Stimulated activated naive CD8-positive, alpha-beta T cell treated with anti-CD3 and anti-CD28 coated beads, Interleukin-15, amount 100 ng/mL, for 72 hours (primary cell): ENCODE results near the gene NBEA.
A peak's percentile ranks its signal among the peaks of the same experiment; 100 is the strongest.

Experiments
- ATAC-seq: fragments of 150-1000 bp; cut with Tn5 transposase; 2 replicates; pipeline ENCODE4 v1.10.0; 2021; ENCODE audit warnings: mild to moderate bottlenecking, moderate library complexity
- DNase-seq, 2 donors: peaks; one replicate each; pipeline ENCODE4 v3.0.0; 2021 to 2022
- H3K27ac Mint-ChIP-seq, 2 donors: one replicate each; pipeline ENCODE4 v1.8.0; 2022; ENCODE audit warnings: mild to moderate bottlenecking in 2 of 2, mixed read lengths in 2 of 2, moderate library complexity in 2 of 2
- H3K27me3 Mint-ChIP-seq: one replicate; pipeline ENCODE4 v1.8.0; 2022; ENCODE audit warnings: mixed read lengths
- H3K4me1 Mint-ChIP-seq: one replicate; pipeline ENCODE4 v1.8.0; 2022; ENCODE audit warnings: mild to moderate bottlenecking, mixed read lengths
- H3K4me3 Mint-ChIP-seq, 2 donors: one replicate each; pipeline ENCODE4 v1.8.0; 2022; ENCODE audit warnings: mild to moderate bottlenecking in 2 of 2, mixed read lengths in 2 of 2, moderate library complexity in 1 of 2
- H3K9me3 Mint-ChIP-seq, 2 donors: one replicate each; pipeline ENCODE4 v1.8.0; 2022; ENCODE audit warnings: mixed read lengths in 2 of 2

The NBEA gene

DNA sequence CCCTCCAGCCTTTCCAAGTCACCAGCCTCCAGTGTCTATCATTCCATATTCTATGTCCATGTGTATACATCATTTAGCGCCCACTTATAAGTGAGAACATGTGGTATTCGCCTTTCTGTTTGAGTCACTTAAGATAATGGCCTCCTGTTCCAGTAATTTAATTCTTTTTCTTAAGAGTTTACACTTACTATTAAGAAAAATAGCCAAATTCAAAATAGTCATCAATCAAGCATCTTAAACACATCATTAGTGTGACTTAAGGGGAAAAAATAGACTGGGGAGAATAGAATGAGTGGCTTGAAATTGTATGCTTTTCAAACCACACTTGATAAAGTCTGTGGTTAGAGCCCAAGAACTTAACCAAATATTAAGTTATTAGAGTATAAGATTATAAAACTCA is 286.5 kb downstream of the NBEA start:
- H3K27ac Mint-ChIP-seq: no peak overlapping the region
- no peak overlapping the region for H3K4me3 Mint-ChIP-seq
- no peaks in the 10 kb centered on the region for H3K27me3 Mint-ChIP-seq
- H3K9me3 Mint-ChIP-seq: no peaks in the 10 kb centered on the region
- ATAC-seq: no peak
- no peak for DNase-seq
- no peaks in the 10 kb centered on the region for H3K4me1 Mint-ChIP-seq

GRCh38 chr13:35231426-35231825 is 289.4 kb downstream of the NBEA start:
- H3K4me1 Mint-ChIP-seq: no peaks in the 10 kb centered on the region
- no peak overlapping the region for H3K27ac Mint-ChIP-seq
- no peak overlapping the region for H3K4me3 Mint-ChIP-seq
- H3K27me3 Mint-ChIP-seq: no peaks in the 10 kb centered on the region
- H3K9me3 Mint-ChIP-seq: no peaks in the 10 kb centered on the region
- ATAC-seq (no peak), DNase-seq (no peak)

DNA sequence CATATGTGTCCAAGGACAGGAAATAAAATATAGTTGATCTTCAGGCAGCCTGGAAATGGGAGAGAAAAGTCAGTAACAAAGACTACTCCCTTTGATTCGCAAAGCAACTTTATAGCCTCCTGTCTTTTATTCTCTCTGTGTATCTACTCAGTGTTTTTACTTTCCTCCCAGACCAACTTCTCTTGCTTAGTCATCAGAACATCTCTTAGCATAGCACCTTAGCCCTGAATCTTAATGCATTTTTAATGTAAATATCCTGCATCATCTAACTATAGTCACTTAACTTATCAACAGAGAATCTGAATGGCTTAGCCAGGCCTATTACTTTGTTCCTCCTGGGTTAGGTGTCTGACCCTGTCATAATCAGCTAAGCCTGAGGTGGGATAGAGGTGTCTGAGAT is 296.2 kb downstream of the NBEA start:
- ATAC-seq: no peak
- no peaks in the 10 kb centered on the region for H3K27me3 Mint-ChIP-seq
- no peaks in the 10 kb centered on the region for H3K4me1 Mint-ChIP-seq
- H3K9me3 Mint-ChIP-seq: peaks cover 5 to 7% of the 10 kb centered on the region in 2 donors
- DNase-seq: no peak
- no peak overlapping the region for H3K4me3 Mint-ChIP-seq
- no peak overlapping the region for H3K27ac Mint-ChIP-seq

DNA sequence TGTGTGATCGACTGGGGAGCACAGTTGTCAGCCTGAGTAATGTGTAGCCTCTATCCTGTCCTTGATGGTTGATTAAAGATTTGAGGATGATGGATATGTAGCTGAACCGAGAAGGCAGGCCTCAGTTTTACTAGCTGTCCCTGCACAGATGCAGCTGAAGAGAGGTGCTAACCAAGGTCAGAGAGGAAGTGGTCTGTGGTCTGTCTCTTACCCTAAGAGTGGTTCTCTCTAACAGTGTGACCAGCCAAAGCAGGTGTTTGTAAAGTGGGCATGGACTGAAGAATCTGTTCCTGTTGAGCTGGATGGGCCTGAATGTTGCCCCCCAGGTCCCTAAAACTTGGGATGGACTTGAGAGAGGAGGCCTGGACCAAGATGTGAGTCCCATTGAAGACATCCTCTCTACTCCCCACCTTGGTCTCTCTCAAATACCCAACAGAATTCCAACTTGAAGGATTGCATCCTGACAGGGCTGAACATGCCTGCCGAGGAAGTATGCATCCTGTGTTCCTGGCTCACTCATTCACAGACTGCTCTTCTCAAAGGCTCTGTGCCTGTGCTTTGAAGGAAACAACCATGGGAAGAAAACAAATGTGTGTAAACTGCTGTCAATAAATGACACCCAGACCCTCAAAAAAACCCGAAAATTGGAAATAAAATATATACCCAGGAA is 310.6 kb downstream of the NBEA start:
- Mint-ChIP-seq H3K4me3 (no peak overlapping the region), H3K27ac (peak overlapping the region in 1 of 2 donors; percentile 83), H3K9me3 (peaks cover 0 to under 1% of the 10 kb centered on the region in 2 donors), H3K4me1 (peaks cover 4% of the 10 kb centered on the region), H3K27me3 (no peaks in the 10 kb centered on the region)
- ATAC-seq: peak; percentile 72
- DNase-seq: no peak

DNA sequence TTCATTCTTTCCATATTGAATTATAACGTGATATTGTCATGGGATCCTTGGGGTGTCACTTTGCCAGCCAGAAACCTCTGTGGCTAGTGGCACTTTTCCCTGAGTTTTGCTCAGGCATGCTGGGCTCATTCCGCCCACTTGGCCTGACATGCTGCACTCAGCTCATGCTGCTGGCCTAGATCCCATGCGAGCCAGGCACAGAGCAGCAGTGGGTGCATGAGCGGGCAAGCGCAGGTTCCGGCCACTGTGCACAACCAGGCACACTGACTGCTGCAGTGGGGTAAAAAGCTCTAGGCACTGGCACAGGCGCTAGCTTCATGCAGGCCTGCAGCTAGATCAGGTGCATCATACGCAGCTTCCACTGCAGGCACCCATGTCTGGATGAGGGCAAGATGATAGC is 313.2 kb downstream of the NBEA start:
- ATAC-seq (no peak), DNase-seq (no peak)
- H3K27ac Mint-ChIP-seq: no peak overlapping the region
- no peaks in the 10 kb centered on the region for H3K9me3 Mint-ChIP-seq
- peaks cover 4% of the 10 kb centered on the region for H3K4me1 Mint-ChIP-seq
- no peaks in the 10 kb centered on the region for H3K27me3 Mint-ChIP-seq
- no peak overlapping the region for H3K4me3 Mint-ChIP-seq

GRCh38 chr13:35256459-35257148 is 314.5 kb downstream of the NBEA start:
- H3K4me3 Mint-ChIP-seq: no peak overlapping the region
- ATAC-seq (no peak), DNase-seq (no peak)
- peak overlapping the region in 1 of 2 donors; percentile 48 for H3K27ac Mint-ChIP-seq
- no peaks in the 10 kb centered on the region for H3K27me3 Mint-ChIP-seq
- H3K4me1 Mint-ChIP-seq: peaks cover 4% of the 10 kb centered on the region
- no peaks in the 10 kb centered on the region for H3K9me3 Mint-ChIP-seq

DNA sequence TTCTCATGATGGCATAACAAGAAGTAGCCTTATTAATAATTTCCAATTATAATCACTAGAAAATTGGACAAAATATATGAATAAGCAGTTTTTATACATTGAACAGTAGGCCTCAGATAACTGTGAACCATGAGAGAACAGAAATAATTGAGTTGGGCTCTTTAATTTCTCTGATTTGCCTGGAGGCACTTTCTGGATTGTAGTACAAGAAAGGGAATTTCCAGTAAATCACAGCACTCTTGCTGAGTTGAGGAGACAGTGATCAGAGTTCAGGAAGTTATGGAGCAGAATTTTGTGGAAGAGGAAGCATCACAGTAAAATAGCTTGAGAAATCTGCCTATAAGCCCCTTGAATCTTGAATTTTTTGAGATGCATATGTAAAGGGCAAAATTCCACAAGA is 318.2 kb downstream of the NBEA start:
- Mint-ChIP-seq H3K4me1 (no peaks in the 10 kb centered on the region), H3K9me3 (peaks cover 7 to 14% of the 10 kb centered on the region in 2 donors), H3K4me3 (no peak overlapping the region), H3K27ac (no peak overlapping the region), H3K27me3 (no peaks in the 10 kb centered on the region)
- DNase-seq: no peak
- no peak for ATAC-seq

DNA sequence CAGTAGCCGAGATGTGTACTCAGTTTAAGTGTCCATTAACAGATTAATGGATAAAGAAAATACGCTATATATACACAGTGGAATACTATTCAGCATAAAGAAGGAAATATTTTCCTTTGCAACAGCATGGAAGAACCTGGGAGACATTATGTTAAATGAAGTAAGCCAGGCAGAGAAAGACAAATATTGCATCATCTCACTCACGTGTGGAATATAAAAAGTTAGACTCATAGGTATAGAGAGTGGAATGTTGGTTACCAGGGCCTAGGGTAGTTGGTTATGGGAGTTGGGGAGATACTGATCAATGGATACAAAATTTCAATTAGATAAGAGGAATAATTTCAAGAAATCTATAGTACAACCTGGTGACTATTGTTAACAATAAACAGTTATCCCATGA is 324.3 kb downstream of the NBEA start:
- peaks cover 19 to 22% of the 10 kb centered on the region in 2 donors for H3K9me3 Mint-ChIP-seq
- H3K27me3 Mint-ChIP-seq: no peaks in the 10 kb centered on the region
- DNase-seq (no peak), ATAC-seq (no peak)
- no peak overlapping the region for H3K4me3 Mint-ChIP-seq
- no peaks in the 10 kb centered on the region for H3K4me1 Mint-ChIP-seq
- no peak overlapping the region for H3K27ac Mint-ChIP-seq

- no peaks in the 10 kb centered on the region for H3K27me3 Mint-ChIP-seq
- no peak overlapping the region for H3K4me3 Mint-ChIP-seq
- ATAC-seq (no peak), DNase-seq (no peak)
- no peak overlapping the region for H3K27ac Mint-ChIP-seq
- no peaks in the 10 kb centered on the region for H3K9me3 Mint-ChIP-seq
- H3K4me1 Mint-ChIP-seq: no peaks in the 10 kb centered on the region
Measured at GRCh38 chr13:35278917-35279316, 336.8 kb downstream of the NBEA start.

GRCh38 chr13:35279500-35279899 is 337.4 kb downstream of the NBEA start:
- no peak overlapping the region for H3K27ac Mint-ChIP-seq

GRCh38 chr13:35283856-35284255 is 341.8 kb downstream of the NBEA start:
- H3K27me3 Mint-ChIP-seq: no peaks in the 10 kb centered on the region
- DNase-seq (no peak), ATAC-seq (no peak)
- H3K9me3 Mint-ChIP-seq: no peaks in the 10 kb centered on the region
- H3K4me1 Mint-ChIP-seq: no peaks in the 10 kb centered on the region
- no peak overlapping the region for H3K4me3 Mint-ChIP-seq
- H3K27ac Mint-ChIP-seq: no peak overlapping the region

More at GRCh38 chr13:35279500-35279899, 337.4 kb downstream of the NBEA start:
- ATAC-seq (no peak), DNase-seq (no peak)
- no peaks in the 10 kb centered on the region for H3K27me3 Mint-ChIP-seq
- H3K4me3 Mint-ChIP-seq: no peak overlapping the region
- H3K9me3 Mint-ChIP-seq: no peaks in the 10 kb centered on the region
- no peaks in the 10 kb centered on the region for H3K4me1 Mint-ChIP-seq

GRCh38 chr13:35285677-35286076 is 343.6 kb downstream of the NBEA start:
- no peaks in the 10 kb centered on the region for H3K4me1 Mint-ChIP-seq
- ATAC-seq (no peak), DNase-seq (no peak)
- no peak overlapping the region for H3K27ac Mint-ChIP-seq
- no peaks in the 10 kb centered on the region for H3K9me3 Mint-ChIP-seq
- H3K4me3 Mint-ChIP-seq: no peak overlapping the region
- H3K27me3 Mint-ChIP-seq: no peaks in the 10 kb centered on the region

GRCh38 chr13:35292329-35292728 is 350.3 kb downstream of the NBEA start:
- no peaks in the 10 kb centered on the region for H3K4me1 Mint-ChIP-seq
- H3K9me3 Mint-ChIP-seq: no peaks in the 10 kb centered on the region
- no peak overlapping the region for H3K27ac Mint-ChIP-seq
- ATAC-seq (no peak), DNase-seq (no peak)
- no peak overlapping the region for H3K4me3 Mint-ChIP-seq
- no peaks in the 10 kb centered on the region for H3K27me3 Mint-ChIP-seq

DNA sequence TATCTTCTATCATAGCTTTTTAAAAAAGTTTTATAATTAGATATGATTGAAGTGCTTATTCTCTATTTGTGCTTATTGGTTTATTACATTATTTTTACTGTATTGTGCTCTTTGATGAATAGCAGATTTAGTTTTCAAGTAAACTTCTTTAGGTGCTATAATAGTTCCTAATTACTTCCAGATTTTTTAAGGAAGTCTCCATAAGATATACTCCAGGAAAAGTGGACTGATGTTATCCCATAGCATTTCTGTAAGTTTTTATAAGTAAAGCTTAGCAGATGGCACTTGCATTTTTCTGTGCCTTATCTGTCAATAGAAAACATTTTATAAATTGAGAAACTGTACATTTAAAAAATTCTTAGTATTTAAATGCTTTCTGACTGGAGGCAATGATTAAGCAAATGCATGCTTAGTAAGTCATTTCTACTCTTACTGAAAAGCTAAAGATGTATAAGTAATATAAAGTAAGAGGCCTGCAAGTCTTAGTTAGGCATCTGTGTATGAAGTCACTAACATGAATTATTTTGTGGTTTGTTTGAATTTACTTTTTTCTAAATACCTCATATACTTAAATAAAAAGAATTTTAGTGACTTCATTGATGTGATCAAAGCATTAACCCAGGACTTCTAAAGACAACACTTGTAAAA is 351.6 kb downstream of the NBEA start:
- Mint-ChIP-seq H3K27me3 (no peaks in the 10 kb centered on the region), H3K9me3 (no peaks in the 10 kb centered on the region), H3K27ac (no peak overlapping the region), H3K4me1 (no peaks in the 10 kb centered on the region), H3K4me3 (no peak overlapping the region)
- DNase-seq (no peak), ATAC-seq (no peak)

GRCh38 chr13:35309706-35310105 is 367.6 kb downstream of the NBEA start:
- Mint-ChIP-seq H3K9me3 (no peaks in the 10 kb centered on the region), H3K4me3 (no peak overlapping the region), H3K4me1 (no peaks in the 10 kb centered on the region), H3K27me3 (no peaks in the 10 kb centered on the region), H3K27ac (no peak overlapping the region)
- DNase-seq (no peak), ATAC-seq (no peak)

DNA sequence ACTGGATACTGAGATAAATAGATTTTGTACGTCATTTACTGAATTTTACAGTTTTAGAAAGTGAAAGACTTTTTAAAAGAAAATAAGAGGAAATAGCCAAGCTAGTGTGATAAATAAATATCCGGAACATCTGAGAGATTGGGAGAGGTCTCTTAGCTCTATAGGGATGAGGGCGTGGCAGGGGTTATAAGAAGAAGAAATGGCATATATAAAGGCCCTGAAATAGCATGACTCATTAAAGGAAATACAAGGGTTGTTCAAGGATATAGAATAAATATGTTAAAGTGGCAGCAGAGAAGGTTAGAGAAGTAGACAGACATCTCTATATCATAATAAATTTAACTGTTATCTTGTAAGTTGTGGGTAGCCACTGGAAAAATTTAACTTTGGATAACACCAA is 390.1 kb downstream of the NBEA start:
- peaks cover 11 to 17% of the 10 kb centered on the region in 2 donors for H3K9me3 Mint-ChIP-seq
- no peaks in the 10 kb centered on the region for H3K4me1 Mint-ChIP-seq
- H3K4me3 Mint-ChIP-seq: no peak overlapping the region
- DNase-seq: no peak
- ATAC-seq: no peak
- H3K27ac Mint-ChIP-seq: no peak overlapping the region
- no peaks in the 10 kb centered on the region for H3K27me3 Mint-ChIP-seq
